Caco-2 (cell line): ENCODE data around the gene STARD4. TPM values are rescaled to one million over a fixed set of nuclear protein-coding genes. Genes with fewer than 3 reads are reported as not detected.

Source experiments
- BruUV-seq: library from RNA; stranded (reverse); fragments of 400-500 nt; replicated peaks from 2 replicates; lab custom pipeline; 2021; lab: Mats Ljungman, UMichigan
- CTCF ChIA-PET: fragments of 300-600 bp; sonication (Branson Sonifier 250); formaldehyde crosslinking; loops from one replicate; lab custom pipeline; 2022; ENCODE audit warnings: antibody characterized with exemption; lab: Charles Lee
- POLR2A ChIA-PET: fragments of 300-600 bp; sonication (Branson Sonifier 250); formaldehyde crosslinking; loops from one replicate; lab custom pipeline; 2022; ENCODE audit warnings: antibody characterized with exemption; lab: Charles Lee
- DNase-seq, 2 experiments: peaks; one replicate each; pipeline versions ENCODE4 v3.0.0 to v3.0.0-alpha.2; 2020 to 2022
- H3K27me3 ChIP-seq: replicated peaks from 2 replicates; pipeline ENCODE4 v1.6.0; 2011; ENCODE audit warnings: low read length; ENCODE audit not compliant: control insufficient read depth, insufficient read depth
- H3K36me3 ChIP-seq: 2 replicates; pipeline ENCODE4 v1.5.1; 2011; ENCODE audit warnings: low read length; ENCODE audit not compliant: control insufficient read depth, insufficient read depth
- H3K4me1 ChIP-seq: fragments of 250-450 bp; sonication (Bioruptor Pico); 2 replicates; pipeline ENCODE4 v1.5.1; 2020; ENCODE audit warnings: mild to moderate bottlenecking
- H3K4me3 ChIP-seq: 2 replicates; pipeline ENCODE4 v1.5.1; 2011; ENCODE audit warnings: low read depth, mild to moderate bottlenecking, control low read depth, low read length
- H3K9me3 ChIP-seq: fragments of 250-450 bp; sonication (Bioruptor Pico); 2 replicates; pipeline ENCODE4 v1.5.1; 2020; ENCODE audit warnings: mild to moderate bottlenecking, moderate library complexity
- H3K27ac Mint-ChIP-seq: one replicate; pipeline ENCODE4 v1.8.0; 2022; ENCODE audit warnings: mixed read lengths; ENCODE audit not compliant: unreplicated experiment
- H3K27me3 Mint-ChIP-seq: one replicate; pipeline ENCODE4 v1.8.0; 2022; ENCODE audit warnings: mixed read lengths; ENCODE audit not compliant: insufficient read depth, unreplicated experiment
- H3K36me3 Mint-ChIP-seq: one replicate; pipeline ENCODE4 v1.8.0; 2022; ENCODE audit warnings: mild to moderate bottlenecking, mixed read lengths; ENCODE audit not compliant: insufficient read depth, unreplicated experiment
- H3K4me1 Mint-ChIP-seq: one replicate; pipeline ENCODE4 v1.8.0; 2022; ENCODE audit warnings: low read depth, mixed read lengths; ENCODE audit not compliant: unreplicated experiment
- H3K4me3 Mint-ChIP-seq: one replicate; pipeline ENCODE4 v1.8.0; 2022; ENCODE audit warnings: mild to moderate bottlenecking, moderate library complexity, mixed read lengths; ENCODE audit not compliant: unreplicated experiment
- H3K9me3 Mint-ChIP-seq: one replicate; pipeline ENCODE4 v1.8.0; 2022; ENCODE audit warnings: mixed read lengths; ENCODE audit not compliant: unreplicated experiment
- CTCF ChIP-seq, 2 experiments: fragments of 200-600 bp in 1 of 2; IDR thresholded peaks; 1 replicate in 1 of 2; 2 replicates in 1 of 2; pipeline versions ENCODE4 v1.5.1 to v1.8.0; 2011 to 2022; ENCODE audit warnings: antibody characterized with exemption in 1 of 2, control low read depth in 1 of 2, inconsistent platforms in 1 of 2, low read depth in 1 of 2, low read length in 1 of 2, mild to moderate bottlenecking in 1 of 2, moderate library complexity in 1 of 2; ENCODE audit not compliant: insufficient read depth in 1 of 2, severe bottlenecking in 1 of 2, unreplicated experiment in 1 of 2
- intact Hi-C: fragments of 100-400 bp; cut with micrococcal nuclease; formaldehyde crosslinking; loops from one replicate; pipeline ENCODE4 v1.10.0; 2022; ENCODE audit not compliant: unreplicated experiment
- total RNA-seq: library from RNA; stranded (reverse); gene quantifications from 2 replicates; pipeline ENCODE4 v1.2.3, GENCODE V29; 2022

STARD4 gene
- total RNA-seq, 1 experiment from 2014 or later, result 113 TPM

- intact Hi-C loops, result no loop called here
- no peaks in the 10 kb centered on the region for H3K36me3 Mint-ChIP-seq
- ChIA-PET POLR2A (no interaction called here), CTCF (no interaction called here)
- no peak for DNase-seq
- no peaks in the 10 kb centered on the region for H3K36me3 ChIP-seq
- H3K27me3 ChIP-seq, result no peaks in the 10 kb centered on the region
- no peaks in the 10 kb centered on the region for H3K9me3 Mint-ChIP-seq
- TF ChIP-seq CTCF (IDR thresholded peaks at IDR 0.05; ENCODE audit: insufficient read depth in 1 of 2, low read depth in 1 of 2, low read length in 1 of 2, severe bottlenecking in 1 of 2, unreplicated experiment in 1 of 2), result no peak
- H3K4me3 ChIP-seq, result no peak overlapping the region
- H3K27ac Mint-ChIP-seq, result no peak overlapping the region
- no peak overlapping the region for H3K4me3 Mint-ChIP-seq
- no peaks in the 10 kb centered on the region for H3K4me1 ChIP-seq
- BruUV-seq, result no TSS peak
- H3K27me3 Mint-ChIP-seq, result no peaks in the 10 kb centered on the region
- no peaks in the 10 kb centered on the region for H3K9me3 ChIP-seq
- H3K4me1 Mint-ChIP-seq, result peaks cover 7% of the 10 kb centered on the region
Observed at GRCh38 chr5:111486926-111487325, 25.4 kb downstream of the STARD4 start.

- H3K4me3 Mint-ChIP-seq, result no peak overlapping the region
- H3K4me1 ChIP-seq, result no peaks in the 10 kb centered on the region
- ChIA-PET CTCF (no interaction called here), POLR2A (no interaction called here)
- no peaks in the 10 kb centered on the region for H3K9me3 Mint-ChIP-seq
- H3K4me1 Mint-ChIP-seq, result peaks cover 7% of the 10 kb centered on the region
- DNase-seq, result no peak
- TF ChIP-seq CTCF (IDR thresholded peaks at IDR 0.05; ENCODE audit: insufficient read depth in 1 of 2, low read depth in 1 of 2, low read length in 1 of 2, severe bottlenecking in 1 of 2, unreplicated experiment in 1 of 2), result no peak
- no peaks in the 10 kb centered on the region for H3K27me3 ChIP-seq
- H3K27me3 Mint-ChIP-seq, result no peaks in the 10 kb centered on the region
- no peak overlapping the region for H3K27ac Mint-ChIP-seq
- H3K9me3 ChIP-seq, result no peaks in the 10 kb centered on the region
- H3K36me3 ChIP-seq, result no peaks in the 10 kb centered on the region
- intact Hi-C loops, result no loop called here
- H3K4me3 ChIP-seq, result no peak overlapping the region
- no peaks in the 10 kb centered on the region for H3K36me3 Mint-ChIP-seq
- no TSS peak for BruUV-seq
Observed at GRCh38 chr5:111486055-111486454, 26.3 kb downstream of the STARD4 start.

GRCh38 chr5:111480346-111480745 lies 32.0 kb downstream of the STARD4 start:
- CTCF ChIA-PET, result no interaction called here
- H3K27me3 ChIP-seq, result no peaks in the 10 kb centered on the region
- TF ChIP-seq CTCF (IDR thresholded peaks at IDR 0.05; ENCODE audit: insufficient read depth in 1 of 2, low read depth in 1 of 2, low read length in 1 of 2, severe bottlenecking in 1 of 2, unreplicated experiment in 1 of 2), result no peak

More at GRCh38 chr5:111480346-111480745, 32.0 kb downstream of the STARD4 start:
- Mint-ChIP-seq H3K36me3 (no peaks in the 10 kb centered on the region), H3K4me3 (no peak overlapping the region), H3K4me1 (no peaks in the 10 kb centered on the region), H3K27me3 (peaks cover 5% of the 10 kb centered on the region), H3K9me3 (no peaks in the 10 kb centered on the region), H3K27ac (no peak overlapping the region)
- no TSS peak for BruUV-seq
- H3K4me3 ChIP-seq, result no peak overlapping the region
- no peaks in the 10 kb centered on the region for H3K4me1 ChIP-seq
- H3K36me3 ChIP-seq, result no peaks in the 10 kb centered on the region
- no peak for DNase-seq
- no peaks in the 10 kb centered on the region for H3K9me3 ChIP-seq
- POLR2A ChIA-PET, result no interaction called here
- intact Hi-C loops, result no loop called here
